ENCODE results near the gene EIF5. TPM values are rescaled to one million over a fixed set of nuclear protein-coding genes. Genes with fewer than 3 reads are reported as not detected.

EIF5 gene
- total RNA-seq = 102 and 163 TPM in 2 replicates

DNA sequence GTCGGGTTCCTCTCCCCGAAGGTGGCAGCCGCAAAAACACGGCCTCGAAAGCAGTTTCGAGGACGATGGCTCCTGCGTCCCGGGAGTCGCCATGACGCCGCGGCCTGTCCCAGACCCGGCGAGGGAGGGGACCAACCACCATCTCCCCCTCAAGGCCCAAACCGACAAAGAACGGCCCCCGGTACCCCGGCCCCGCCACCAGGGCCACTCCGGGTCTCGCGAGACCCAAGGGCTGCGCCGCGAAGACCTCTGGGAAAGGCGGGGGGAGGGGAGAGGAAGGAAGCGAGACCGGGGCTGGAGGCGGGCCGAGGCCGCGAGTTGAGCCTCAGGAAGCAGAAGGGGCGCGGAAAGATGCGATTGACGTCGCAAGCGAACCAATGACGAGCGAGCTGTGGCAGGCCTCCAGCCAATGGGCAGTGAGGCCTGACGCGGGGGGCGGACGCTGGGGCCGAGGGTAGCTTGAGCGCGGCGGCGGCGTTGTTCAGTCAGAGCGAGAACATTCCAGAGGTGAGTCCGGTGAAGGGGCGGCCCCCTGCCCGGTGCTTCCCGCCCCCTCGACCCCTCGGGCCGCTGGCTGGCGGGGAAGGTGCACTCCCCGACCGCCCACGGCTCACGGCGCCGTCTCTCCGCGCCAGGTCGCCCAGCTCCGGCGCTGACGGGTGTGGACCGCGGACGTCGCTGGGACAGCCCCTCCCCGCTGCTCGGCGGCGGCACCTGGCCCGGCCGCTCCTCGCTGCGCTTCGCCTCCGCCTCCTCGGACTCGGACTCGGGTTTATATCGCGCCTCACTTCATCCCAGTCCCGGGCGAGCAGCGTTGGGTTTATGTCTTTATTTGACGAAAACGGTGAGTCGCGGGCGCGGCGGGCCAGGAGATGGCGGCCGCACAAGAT lies at the start of gene EIF5:
EIF5 (plus strand) TSS at position 484 of the 890 bp plus-strand sequence. CDS start 1,624 bp downstream, outside the sequence.

DNA sequence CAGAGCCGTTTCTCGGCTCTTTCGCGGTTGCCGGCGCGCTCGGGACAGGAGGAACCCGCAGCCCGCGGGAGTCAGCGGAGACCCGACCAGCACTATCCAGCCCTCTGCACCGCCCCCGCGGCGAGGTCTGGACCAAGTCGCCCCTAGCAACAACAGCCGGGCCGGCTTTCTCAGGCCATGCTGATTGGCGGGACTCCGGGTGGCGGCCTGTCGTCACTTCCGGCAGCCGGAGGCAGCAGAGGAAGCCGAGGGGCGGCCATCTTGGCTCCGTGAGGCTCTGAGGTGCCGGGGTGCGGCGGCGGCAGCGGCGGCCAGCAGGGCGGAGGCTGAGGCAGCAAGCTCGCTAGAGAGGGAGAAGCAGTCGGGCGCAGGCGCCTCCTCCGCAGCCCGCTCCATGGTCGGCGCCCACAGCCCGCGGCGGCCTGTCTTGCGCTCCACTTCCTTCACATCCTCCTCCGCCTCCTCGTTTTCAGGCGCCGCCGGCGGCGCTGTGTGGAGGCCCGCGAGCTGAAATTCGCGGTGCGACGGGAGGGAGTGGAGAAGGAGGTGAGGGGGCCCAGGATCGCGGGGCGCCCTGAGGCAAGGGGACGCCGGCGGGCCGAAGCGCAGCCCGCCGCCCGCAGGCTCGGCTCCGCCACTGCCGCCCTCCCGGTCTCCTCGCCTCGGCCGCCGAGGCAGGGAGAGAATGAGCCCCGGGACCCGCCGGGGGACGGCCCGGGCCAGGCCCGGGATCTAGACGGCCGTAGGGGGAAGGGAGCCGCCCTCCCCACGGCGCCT lies 51.3 kb downstream of the EIF5 start, which contains the start of gene MARK3:
MARK3 (plus strand) TSS at position 264 of the 777 bp plus-strand sequence. CDS start 615 bp downstream, outside the sequence.

Other genes starting within 250 kb of the EIF5 start
- not detected in 2 replicates for gene EXOC3L4, start 239.5 kb upstream of the EIF5 start, total RNA-seq
- 1.2 and 3.3 TPM in 2 replicates for gene TNFAIP2, start 210.8 kb upstream of the EIF5 start, total RNA-seq
- gene MARK3, start 51.2 kb downstream of the EIF5 start, total RNA-seq = 73.7 and 105 TPM in 2 replicates
- 7.7 and 11.9 TPM in 2 replicates for gene CKB, start 188.6 kb downstream of the EIF5 start, total RNA-seq
- gene TRMT61A, start 195.0 kb downstream of the EIF5 start, total RNA-seq = 8.0 and 14.0 TPM in 2 replicates
- 16.6 and 22.6 TPM in 2 replicates for gene BAG5, start 228.4 kb downstream of the EIF5 start, total RNA-seq
- gene COA8, start 228.7 kb downstream of the EIF5 start, total RNA-seq = 32.3 and 43.2 TPM in 2 replicates